ENCODE measurements around the gene COG7.
"Not testable (repeated sequence)": the region's sequence is repeated elsewhere in the genome, so short reads cannot be mapped to it uniquely, and the experiment has no call there.

COG7 gene

GRCh38 chr16:23452572-23453337 is at the start of gene COG7:
Gene COG7, minus strand, starts transcription at chr16:23453189. Its CDS starts 195 bp downstream, at chr16:23452994.
- DNase-seq (ENCODE audit: low read depth) = peak; percentile 61
- H3K4me3 ChIP-seq (ENCODE audit: low read depth, low read length) = peak within 1 kb of the TSS; percentile 81

- H3K4me3 ChIP-seq (ENCODE audit: low read depth, low read length) = no peak overlapping the region
- DNase-seq (ENCODE audit: low read depth) = no peak
Measured at GRCh38 chr16:23502466-23502865, 49.5 kb upstream of the COG7 start.

GRCh38 chr16:23501291-23501690 is 48.3 kb upstream of the COG7 start:
- no peak for DNase-seq (ENCODE audit: low read depth)

GRCh38 chr16:23500862-23501225 is 47.9 kb upstream of the COG7 start:
- no peak overlapping the region for H3K4me3 ChIP-seq (ENCODE audit: low read depth, low read length)
- no peak for DNase-seq (ENCODE audit: low read depth)

More at GRCh38 chr16:23501291-23501690, 48.3 kb upstream of the COG7 start:
- H3K4me3 ChIP-seq (ENCODE audit: low read depth, low read length) = no peak overlapping the region

GRCh38 chr16:23500212-23500861 is 47.3 kb upstream of the COG7 start:
- H3K4me3 ChIP-seq (ENCODE audit: low read depth, low read length) = no peak overlapping the region
- no peak for DNase-seq (ENCODE audit: low read depth)

GRCh38 chr16:23499801-23500200 is 46.8 kb upstream of the COG7 start:
- DNase-seq (ENCODE audit: low read depth) = no peak
- no peak overlapping the region for H3K4me3 ChIP-seq (ENCODE audit: low read depth, low read length)

GRCh38 chr16:23498863-23499262 is 45.9 kb upstream of the COG7 start:
- H3K4me3 ChIP-seq (ENCODE audit: low read depth, low read length) = no peak overlapping the region
- DNase-seq (ENCODE audit: low read depth) = no peak

- DNase-seq (ENCODE audit: low read depth) = no peak
- no peak overlapping the region for H3K4me3 ChIP-seq (ENCODE audit: low read depth, low read length)
Measured at GRCh38 chr16:23497543-23497868, 44.5 kb upstream of the COG7 start.

- H3K4me3 ChIP-seq (ENCODE audit: low read depth, low read length) = no peak overlapping the region
- no peak for DNase-seq (ENCODE audit: low read depth)
Measured at GRCh38 chr16:23496821-23497542, 44.0 kb upstream of the COG7 start.

- H3K4me3 ChIP-seq (ENCODE audit: low read depth, low read length) = no peak overlapping the region
- no peak for DNase-seq (ENCODE audit: low read depth)
Measured at GRCh38 chr16:23495671-23496070, 42.7 kb upstream of the COG7 start.

- H3K4me3 ChIP-seq (ENCODE audit: low read depth, low read length) = no peak overlapping the region
Measured at GRCh38 chr16:23494188-23494587, 41.2 kb upstream of the COG7 start.

GRCh38 chr16:23491490-23492391 is 38.8 kb upstream of the COG7 start:
- no peak overlapping the region for H3K4me3 ChIP-seq (ENCODE audit: low read depth, low read length)
- DNase-seq (ENCODE audit: low read depth) = no peak

More at GRCh38 chr16:23494188-23494587, 41.2 kb upstream of the COG7 start:
- DNase-seq (ENCODE audit: low read depth) = no peak

- DNase-seq (ENCODE audit: low read depth) = no peak
- H3K4me3 ChIP-seq (ENCODE audit: low read depth, low read length) = no peak overlapping the region
Measured at GRCh38 chr16:23486480-23486879, 33.5 kb upstream of the COG7 start.

- DNase-seq (ENCODE audit: low read depth) = no peak
- H3K4me3 ChIP-seq (ENCODE audit: low read depth, low read length) = no peak overlapping the region
Measured at GRCh38 chr16:23485841-23486240, 32.9 kb upstream of the COG7 start.

GRCh38 chr16:23485257-23485614 is 32.2 kb upstream of the COG7 start:
- no peak for DNase-seq (ENCODE audit: low read depth)

GRCh38 chr16:23484510-23485256 is 31.7 kb upstream of the COG7 start:
- no peak overlapping the region for H3K4me3 ChIP-seq (ENCODE audit: low read depth, low read length)
- DNase-seq (ENCODE audit: low read depth) = no peak

More at GRCh38 chr16:23485257-23485614, 32.2 kb upstream of the COG7 start:
- no peak overlapping the region for H3K4me3 ChIP-seq (ENCODE audit: low read depth, low read length)

- not testable (repeated sequence) for DNase-seq (ENCODE audit: low read depth); H3K4me3 ChIP-seq (ENCODE audit: low read depth, low read length)
Measured at GRCh38 chr16:23483492-23483891, 30.5 kb upstream of the COG7 start.

- no peak overlapping the region for H3K4me3 ChIP-seq (ENCODE audit: low read depth, low read length)
- no peak for DNase-seq (ENCODE audit: low read depth)
Measured at GRCh38 chr16:23482778-23483177, 29.8 kb upstream of the COG7 start.

GRCh38 chr16:23480257-23480656 is 27.3 kb upstream of the COG7 start:
- DNase-seq (ENCODE audit: low read depth) = no peak
- no peak overlapping the region for H3K4me3 ChIP-seq (ENCODE audit: low read depth, low read length)
